Sigmoid colon (tissue), 3 donors: ENCODE data around the gene BPIFB4.

Source experiments
- CTCF ChIP-seq, 4 experiments: fragments of 450-650 bp in 3 of 4; fragments of 200-600 bp in 1 of 4; IDR thresholded peaks; one replicate each; pipeline ENCODE4 v1.5.1; 2016 to 2019; ENCODE audit warnings: antibody characterized with exemption in 4 of 4, mild to moderate bottlenecking in 3 of 4, moderate library complexity in 2 of 4
- POLR2A ChIP-seq, 2 donors: fragments of 450-650 bp; IDR thresholded peaks; one replicate each; pipeline ENCODE4 v1.6.1; 2016; ENCODE audit warnings: antibody characterized with exemption in 2 of 2, mild to moderate bottlenecking in 2 of 2, moderate library complexity in 2 of 2

DNA sequence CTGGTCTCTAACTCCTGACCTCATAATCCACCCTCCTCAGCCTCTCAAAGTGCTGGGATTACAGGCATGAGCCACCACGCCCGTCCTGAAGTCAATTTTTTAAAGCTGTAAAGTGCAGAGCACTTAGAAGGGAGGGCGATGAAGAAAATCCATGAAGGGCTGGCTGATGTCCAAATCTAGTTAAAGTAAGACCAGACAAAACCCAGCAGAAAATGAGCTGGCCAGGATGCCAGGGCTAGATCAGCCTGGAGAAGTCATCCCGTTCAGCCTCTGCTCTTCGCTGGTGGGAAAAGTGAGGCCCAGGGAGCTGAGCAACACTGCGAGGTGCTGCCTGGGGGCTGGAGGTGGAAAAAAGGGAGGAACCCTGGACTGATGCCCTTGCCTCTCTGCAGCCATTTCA lies 3.1 kb downstream of the BPIFB4 start:
- TF ChIP-seq CTCF (IDR thresholded peaks at IDR 0.05) (no peak), POLR2A (IDR thresholded peaks at IDR 0.05) (no peak)
